ENCODE measurements around the gene TMEM19. TPM values are rescaled to one million over a fixed set of nuclear protein-coding genes. Genes with fewer than 3 reads are reported as not detected.

The TMEM19 gene
- total RNA-seq, 1 donor from 2014 or later: 31.4 TPM

DNA sequence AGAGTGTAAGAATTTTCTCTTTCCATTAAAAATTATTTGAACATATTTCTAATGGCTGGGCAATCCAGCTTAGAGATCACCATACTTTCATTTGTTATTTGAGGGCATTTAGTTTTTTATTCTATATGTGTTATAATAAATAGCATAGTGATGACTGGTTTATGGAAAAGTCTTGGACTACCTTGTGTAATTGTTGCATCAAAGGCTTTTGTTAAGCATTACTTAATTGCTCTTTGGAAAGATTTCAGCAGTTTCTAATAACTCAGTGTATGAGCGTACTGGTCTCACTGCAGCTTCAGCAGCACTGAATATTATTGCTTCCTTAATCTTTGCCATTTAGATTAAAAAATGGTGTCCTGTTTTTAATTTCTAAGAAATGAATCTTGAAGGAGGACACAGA is 22.8 kb downstream of the TMEM19 start:
- no peaks in the 10 kb centered on the region for H3K9me3 ChIP-seq
- TF ChIP-seq CTCF (IDR thresholded peaks at IDR 0.05): no peak
- H3K4me3 ChIP-seq: no peak overlapping the region
- H3K27ac ChIP-seq: no peak overlapping the region
- peaks cover 12% of the 10 kb centered on the region for H3K36me3 ChIP-seq
- no peaks in the 10 kb centered on the region for H3K27me3 ChIP-seq (ENCODE audit: low read depth)
- ATAC-seq (no peak), DNase-seq (no peak)
- H3K4me1 ChIP-seq: no peaks in the 10 kb centered on the region
- intact Hi-C loops (cut with DNase I): no loop called here

DNA sequence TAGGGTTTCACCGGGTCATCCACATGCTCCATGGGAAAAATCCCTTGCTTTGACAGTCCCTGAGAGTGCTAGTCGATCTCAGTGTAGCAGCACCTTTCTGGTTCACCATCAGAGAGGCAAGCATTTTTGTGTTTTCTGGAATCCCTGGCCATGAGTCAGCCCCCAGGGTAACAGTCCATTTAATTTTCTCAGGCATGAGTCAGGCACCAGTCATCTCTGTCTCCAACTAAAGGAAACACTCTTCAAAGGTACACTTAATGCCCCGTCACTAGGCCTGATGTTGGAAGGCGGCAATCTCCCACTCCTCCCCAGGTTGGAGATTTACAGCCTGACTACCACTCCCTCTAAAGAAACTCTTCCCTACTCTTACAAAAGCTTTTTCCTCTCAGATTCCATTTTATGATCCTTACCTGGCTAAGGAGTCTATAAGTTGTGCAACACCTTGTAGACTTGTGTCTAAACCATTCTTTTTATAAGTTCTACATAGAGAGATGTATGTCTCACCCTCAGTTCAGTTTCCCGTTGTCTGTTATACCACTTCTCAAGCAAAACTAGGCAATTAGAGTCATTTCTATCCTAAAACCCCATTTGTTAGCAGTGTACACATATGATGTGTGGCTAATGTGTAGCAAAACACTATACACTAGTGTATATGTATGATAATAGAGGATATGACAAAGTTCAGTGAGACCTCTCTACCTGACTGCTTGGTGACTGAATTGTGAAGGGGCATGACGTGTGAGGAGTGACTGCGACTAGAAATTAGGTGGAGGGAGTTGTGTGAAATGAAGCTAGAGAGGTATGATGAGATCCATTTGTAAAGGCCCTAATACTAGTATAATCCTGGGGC is 24.6 kb downstream of the TMEM19 start:
- no peaks in the 10 kb centered on the region for H3K27me3 ChIP-seq (ENCODE audit: low read depth)
- H3K4me1 ChIP-seq: no peaks in the 10 kb centered on the region
- H3K27ac ChIP-seq: no peak overlapping the region
- no peak for TF ChIP-seq CTCF (IDR thresholded peaks at IDR 0.05)
- DNase-seq: no peak
- no peak for ATAC-seq
- no peak overlapping the region for H3K4me3 ChIP-seq
- no peaks in the 10 kb centered on the region for H3K9me3 ChIP-seq
- peaks cover 3% of the 10 kb centered on the region for H3K36me3 ChIP-seq
- intact Hi-C loops (cut with DNase I): no loop called here

- no peak for TF ChIP-seq CTCF (IDR thresholded peaks at IDR 0.05)
- H3K4me3 ChIP-seq: no peak overlapping the region
- H3K9me3 ChIP-seq: no peaks in the 10 kb centered on the region
- H3K27ac ChIP-seq: no peak overlapping the region
- DNase-seq (no peak), ATAC-seq (no peak)
- no peaks in the 10 kb centered on the region for H3K36me3 ChIP-seq
- no peaks in the 10 kb centered on the region for H3K4me1 ChIP-seq
- intact Hi-C loops (cut with DNase I): no loop called here
- no peaks in the 10 kb centered on the region for H3K27me3 ChIP-seq (ENCODE audit: low read depth)
Measured at GRCh38 chr12:71718611-71719010, 32.7 kb downstream of the TMEM19 start.

GRCh38 chr12:71719647-71720370 is 33.9 kb downstream of the TMEM19 start:
- TF ChIP-seq CTCF (IDR thresholded peaks at IDR 0.05): no peak
- no peak overlapping the region for H3K4me3 ChIP-seq
- H3K27ac ChIP-seq: no peak overlapping the region
- H3K36me3 ChIP-seq: no peaks in the 10 kb centered on the region
- H3K27me3 ChIP-seq (ENCODE audit: low read depth): no peaks in the 10 kb centered on the region
- intact Hi-C loops (cut with DNase I): no loop called here
- no peaks in the 10 kb centered on the region for H3K9me3 ChIP-seq
- ATAC-seq: peak in 1 of 2 donors; percentile 33
- H3K4me1 ChIP-seq: no peaks in the 10 kb centered on the region
- DNase-seq: no peak

DNA sequence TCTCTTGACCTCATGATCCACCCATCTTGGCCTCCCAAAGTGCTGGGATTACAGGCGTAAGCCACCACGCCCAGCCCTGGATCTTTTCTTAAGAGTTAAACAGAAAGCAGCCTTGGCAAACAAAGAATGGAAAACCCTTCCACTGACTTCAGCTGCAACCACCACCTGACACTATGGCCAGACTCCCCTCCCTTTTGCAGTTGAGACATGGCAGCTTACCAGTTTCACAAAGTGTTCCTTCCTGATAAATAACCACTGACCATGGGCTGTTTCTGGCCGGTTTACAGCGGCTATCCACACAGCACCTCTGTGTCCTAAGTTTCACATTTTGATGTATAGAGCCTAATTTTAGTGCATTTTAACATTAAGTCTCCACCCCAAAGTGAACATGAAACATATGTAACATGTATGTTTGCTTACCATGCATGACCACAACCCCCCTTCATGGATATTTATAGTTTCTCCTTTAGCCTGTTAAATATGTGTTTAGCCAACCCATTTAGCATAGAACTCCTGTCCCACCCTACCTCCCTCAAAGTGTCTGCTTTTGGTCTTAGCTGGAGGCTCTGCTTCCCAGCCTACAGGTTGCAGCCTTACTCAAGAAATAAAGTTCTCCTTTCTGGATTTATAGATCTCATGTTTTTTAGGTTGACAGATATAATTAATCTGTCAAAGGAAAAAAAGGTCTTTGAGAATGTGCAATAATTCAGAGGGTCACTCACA is 36.1 kb downstream of the TMEM19 start:
- Histone ChIP-seq H3K4me1 (no peaks in the 10 kb centered on the region), H3K36me3 (no peaks in the 10 kb centered on the region), H3K4me3 (no peak overlapping the region), H3K27ac (no peak overlapping the region), H3K27me3 (ENCODE audit: low read depth) (no peaks in the 10 kb centered on the region), H3K9me3 (no peaks in the 10 kb centered on the region)
- TF ChIP-seq CTCF (IDR thresholded peaks at IDR 0.05): no peak
- ATAC-seq (no peak), DNase-seq (no peak)
- intact Hi-C loops (cut with DNase I): no loop called here
